LNCaP clone FGC (cell line): ENCODE results near the gene ZNF264.

Source experiments
- DNase-seq: peaks from one replicate; pipeline ENCODE4 v3.0.0-alpha.2; 2011; ENCODE audit warnings: low read depth
- H3K4me3 ChIP-seq: 2 replicates; pipeline ENCODE4 v1.5.1; 2011; ENCODE audit warnings: mild to moderate bottlenecking, low read depth, low read length, control low read depth
- CTCF ChIP-seq: IDR thresholded peaks from 2 replicates; pipeline ENCODE4 v1.5.1; 2012; ENCODE audit warnings: mild to moderate bottlenecking; ENCODE audit not compliant: control insufficient read depth, insufficient read depth; ENCODE audit errors: extremely low read depth

ZNF264 gene

DNA sequence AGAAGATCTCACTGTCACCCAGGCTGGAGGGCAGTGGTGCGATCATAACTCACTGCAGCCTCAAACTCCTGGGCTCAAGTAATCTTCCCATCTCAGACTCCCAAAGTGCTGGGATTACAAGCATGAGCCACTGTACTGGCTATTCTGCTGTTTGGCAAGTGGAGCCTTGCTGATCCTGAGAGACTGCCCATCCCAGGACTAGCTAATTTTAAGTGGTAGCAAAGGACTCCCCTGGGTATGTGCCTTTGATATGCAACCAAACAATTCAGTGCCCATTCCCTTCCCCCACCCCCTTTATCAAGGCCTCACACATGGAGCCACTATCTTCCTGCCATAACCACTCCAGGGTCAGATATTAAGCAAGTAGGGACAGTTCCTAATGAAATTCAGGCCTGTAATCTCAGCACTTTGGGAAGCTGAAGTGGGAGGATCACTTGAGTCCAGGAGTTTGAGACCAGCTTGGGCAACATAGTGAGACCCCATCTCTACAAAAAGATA, 72.0 kb downstream of the ZNF264 start:
- DNase-seq: no peak
- H3K4me3 ChIP-seq: no peak overlapping the region

DNA sequence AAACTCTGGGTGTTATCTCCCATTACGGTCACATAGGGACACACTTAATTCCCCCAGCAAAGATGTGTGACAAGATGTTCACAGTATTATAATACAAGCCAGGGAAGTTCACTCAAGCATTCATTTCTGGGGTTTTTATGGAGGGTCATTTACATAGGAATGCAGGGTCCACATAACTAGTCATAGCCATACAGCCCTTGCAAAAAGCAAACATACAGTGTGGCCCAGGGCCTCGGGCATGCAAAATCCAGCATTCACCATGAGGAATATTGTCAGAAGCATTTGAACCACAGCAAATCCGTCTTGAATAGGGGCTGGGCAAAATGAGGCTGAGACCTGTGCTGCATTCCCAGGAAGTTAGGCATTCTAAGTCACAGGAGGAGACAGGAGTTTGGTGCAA, 76.0 kb downstream of the ZNF264 start:
- DNase-seq: no peak
- H3K4me3 ChIP-seq: no peak overlapping the region
- no peak for TF ChIP-seq CTCF

More for the DNA sequence above, 72.0 kb downstream of the ZNF264 start:
- TF ChIP-seq CTCF: no peak

- no peak for DNase-seq
- no peak overlapping the region for H3K4me3 ChIP-seq
- no peak for TF ChIP-seq CTCF
These were observed 78.4 kb downstream of the ZNF264 start for GRCh38 chr19:57269515-57270250.

GRCh38 chr19:57271280-57271679, 80.0 kb downstream of the ZNF264 start:
- DNase-seq: no peak
- TF ChIP-seq CTCF: no peak
- H3K4me3 ChIP-seq: no peak overlapping the region
